ENCODE measurements around the gene XYLT1. TPM values are rescaled to one million over a fixed set of nuclear protein-coding genes. Genes with fewer than 3 reads are reported as not detected.

XYLT1 gene
- total RNA-seq, 3 donors from 2014 or later (not counting 1 experiment from before 2014, with no cell fraction given), result 40.9 to 55.5 (median 43.8) TPM

- H3K4me1 ChIP-seq (ENCODE audit: control insufficient read depth, insufficient read depth, low read length), result no peaks in the 10 kb centered on the region
- no peaks in the 10 kb centered on the region for H3K27me3 ChIP-seq (ENCODE audit: control insufficient read depth, insufficient read depth, low read length)
- no peaks in the 10 kb centered on the region for H3K36me3 ChIP-seq (ENCODE audit: control insufficient read depth, insufficient read depth, low read length)
- Mint-ChIP-seq H3K4me1 (peaks cover 45 to 54% of the 10 kb centered on the region in 2 donors), H3K27me3 (ENCODE audit: low read depth in 2 of 2) (no peaks in the 10 kb centered on the region), H3K9me3 (no peaks in the 10 kb centered on the region), H3K36me3 (no peaks in the 10 kb centered on the region), H3K4me3 (no peak overlapping the region), H3K27ac (no peak overlapping the region)
- H3K9me3 ChIP-seq (ENCODE audit: control insufficient read depth, insufficient read depth, low read length), result no peaks in the 10 kb centered on the region
- H3K4me3 ChIP-seq (ENCODE audit: low read length), result no peak overlapping the region
- ATAC-seq (no peak), DNase-seq (no peak)
- WGBS (ENCODE audit: insufficient coverage), result 93% methylated on average over 9 of the region's 9 CpGs
- no peak for TF ChIP-seq CTCF (IDR thresholded peaks at IDR 0.05)
- intact Hi-C loops (cut with micrococcal nuclease), result no loop called here
- H3K27ac ChIP-seq (ENCODE audit: low read length), result no peak overlapping the region
These were observed 141.8 kb downstream of the XYLT1 start for GRCh38 chr16:17328932-17329331.

GRCh38 chr16:17327664-17328335 is 143.0 kb downstream of the XYLT1 start:
- Mint-ChIP-seq H3K4me1 (peaks cover 49 to 58% of the 10 kb centered on the region in 2 donors), H3K27me3 (ENCODE audit: low read depth in 2 of 2) (no peaks in the 10 kb centered on the region), H3K36me3 (no peaks in the 10 kb centered on the region), H3K27ac (peak overlapping the region in 1 of 2 donors; percentile 42), H3K9me3 (no peaks in the 10 kb centered on the region), H3K4me3 (no peak overlapping the region)
- ATAC-seq (no peak), DNase-seq (no peak)
- no peaks in the 10 kb centered on the region for H3K4me1 ChIP-seq (ENCODE audit: control insufficient read depth, insufficient read depth, low read length)
- H3K9me3 ChIP-seq (ENCODE audit: control insufficient read depth, insufficient read depth, low read length), result no peaks in the 10 kb centered on the region
- WGBS (ENCODE audit: insufficient coverage), result 83% methylated on average over 9 of the region's 10 CpGs
- intact Hi-C loops (cut with micrococcal nuclease), result no loop called here
- no peaks in the 10 kb centered on the region for H3K27me3 ChIP-seq (ENCODE audit: control insufficient read depth, insufficient read depth, low read length)
- no peak overlapping the region for H3K27ac ChIP-seq (ENCODE audit: low read length)
- no peak overlapping the region for H3K4me3 ChIP-seq (ENCODE audit: low read length)
- no peaks in the 10 kb centered on the region for H3K36me3 ChIP-seq (ENCODE audit: control insufficient read depth, insufficient read depth, low read length)
- no peak for TF ChIP-seq CTCF (IDR thresholded peaks at IDR 0.05)

- no peaks in the 10 kb centered on the region for H3K36me3 ChIP-seq (ENCODE audit: control insufficient read depth, insufficient read depth, low read length)
- intact Hi-C loops (cut with micrococcal nuclease), result no loop called here
- 91% methylated on average over 7 of the region's 8 CpGs for WGBS (ENCODE audit: insufficient coverage)
- DNase-seq (no peak), ATAC-seq (no peak)
- H3K27ac Mint-ChIP-seq, result no peak overlapping the region
- no peaks in the 10 kb centered on the region for H3K27me3 Mint-ChIP-seq (ENCODE audit: low read depth in 2 of 2)
- no peaks in the 10 kb centered on the region for H3K9me3 ChIP-seq (ENCODE audit: control insufficient read depth, insufficient read depth, low read length)
- H3K4me3 Mint-ChIP-seq, result no peak overlapping the region
- H3K27ac ChIP-seq (ENCODE audit: low read length), result no peak overlapping the region
- H3K27me3 ChIP-seq (ENCODE audit: control insufficient read depth, insufficient read depth, low read length), result no peaks in the 10 kb centered on the region
- no peak for TF ChIP-seq CTCF (IDR thresholded peaks at IDR 0.05)
- H3K4me3 ChIP-seq (ENCODE audit: low read length), result no peak overlapping the region
- H3K4me1 Mint-ChIP-seq, result peaks cover 56 to 57% of the 10 kb centered on the region in 2 donors
- H3K36me3 Mint-ChIP-seq, result no peaks in the 10 kb centered on the region
- H3K9me3 Mint-ChIP-seq, result no peaks in the 10 kb centered on the region
- H3K4me1 ChIP-seq (ENCODE audit: control insufficient read depth, insufficient read depth, low read length), result no peaks in the 10 kb centered on the region
These were observed 145.2 kb downstream of the XYLT1 start for GRCh38 chr16:17325476-17326143.

Measured in natural killer cell (primary cell).